Osteoblast (primary cell): ENCODE data around the gene EFHC2. TPM values are rescaled to one million over a fixed set of nuclear protein-coding genes. Genes with fewer than 3 reads are reported as not detected.
A peak's percentile ranks its signal among the peaks of the same experiment; 100 is the strongest.

Source experiments
- DNase-seq: peaks from one replicate; pipeline ENCODE4 v3.0.0; 2011; ENCODE audit warnings: low spot score, mixed read lengths; ENCODE audit not compliant: insufficient read length; ENCODE audit errors: missing footprints
- H2AFZ ChIP-seq: 2 replicates; pipeline ENCODE4 v1.6.0; 2011; ENCODE audit warnings: mild to moderate bottlenecking, low read length
- H3K27ac ChIP-seq: 2 replicates; pipeline ENCODE4 v1.5.1; 2011; ENCODE audit warnings: mild to moderate bottlenecking, low read depth, low read length, moderate library complexity
- H3K27me3 ChIP-seq: 2 replicates; pipeline ENCODE4 v1.6.0; 2012; ENCODE audit warnings: mild to moderate bottlenecking, control low read depth, inconsistent platforms, low read length, moderate library complexity; ENCODE audit not compliant: insufficient read depth
- H3K36me3 ChIP-seq: 2 replicates; pipeline ENCODE4 v1.5.1; 2011; ENCODE audit warnings: mild to moderate bottlenecking, low read length, control low read depth, moderate library complexity; ENCODE audit not compliant: insufficient read depth
- H3K4me1 ChIP-seq: 2 replicates; pipeline ENCODE4 v1.5.1; 2011; ENCODE audit warnings: mild to moderate bottlenecking, low read length, control low read depth, moderate library complexity; ENCODE audit not compliant: insufficient read depth
- H3K4me2 ChIP-seq: 2 replicates; pipeline ENCODE4 v1.6.0; 2011; ENCODE audit warnings: mild to moderate bottlenecking, low read length; ENCODE audit not compliant: insufficient read depth
- H3K4me3 ChIP-seq: fragments of 200-600 bp; sonication (generic); 3 replicates; pipeline ENCODE4 v1.5.1; 2012; ENCODE audit warnings: mild to moderate bottlenecking, low read length, inconsistent platforms; ENCODE audit not compliant: insufficient read depth
- H3K79me2 ChIP-seq: 2 replicates; pipeline ENCODE4 v1.6.0; 2012; ENCODE audit warnings: mild to moderate bottlenecking, low read length, control low read depth, inconsistent platforms; ENCODE audit not compliant: insufficient read depth
- H3K9me3 ChIP-seq: 2 replicates; pipeline ENCODE4 v1.5.1; 2011; ENCODE audit warnings: low read depth, low read length, control low read depth
- H4K20me1 ChIP-seq: 2 replicates; pipeline ENCODE4 v1.6.0; 2012; ENCODE audit warnings: mild to moderate bottlenecking, low read length, control low read depth; ENCODE audit not compliant: insufficient read depth
- CTCF ChIP-seq: IDR thresholded peaks from 2 replicates; pipeline ENCODE4 v1.5.1; 2011; ENCODE audit warnings: mild to moderate bottlenecking, low read depth, low read length, moderate library complexity; ENCODE audit errors: extremely low read depth
- total RNA-seq: library from RNA; depleted of rRNA; stranded (reverse); fragments of >200 nt; gene quantifications from 2 replicates; pipeline ENCODE4 v1.2.3, GENCODE V29; 2012

Gene EFHC2
- total RNA-seq, 1 donor: 3.6 TPM

GRCh38 chrX:44314259-44314734 lies 29.2 kb downstream of the EFHC2 start:
- peak overlapping the region; percentile 54 for H2AFZ ChIP-seq

GRCh38 chrX:44312421-44312820 lies 31.1 kb downstream of the EFHC2 start:
- Histone ChIP-seq H3K4me3 (no peak overlapping the region), H3K79me2 (no peaks in the 10 kb centered on the region), H3K4me1 (no peaks in the 10 kb centered on the region), H3K27ac (no peak overlapping the region), H3K9me3 (no peaks in the 10 kb centered on the region), H3K27me3 (no peaks in the 10 kb centered on the region), H3K4me2 (no peak overlapping the region), H4K20me1 (no peaks in the 10 kb centered on the region), H2AFZ (no peak overlapping the region), H3K36me3 (no peaks in the 10 kb centered on the region)
- DNase-seq: no peak
- TF ChIP-seq CTCF: no peak

More at GRCh38 chrX:44314259-44314734, 29.2 kb downstream of the EFHC2 start:
- Histone ChIP-seq H3K4me1 (no peaks in the 10 kb centered on the region), H4K20me1 (no peaks in the 10 kb centered on the region), H3K4me2 (no peak overlapping the region), H3K9me3 (no peaks in the 10 kb centered on the region), H3K36me3 (no peaks in the 10 kb centered on the region), H3K27me3 (no peaks in the 10 kb centered on the region), H3K79me2 (no peaks in the 10 kb centered on the region), H3K4me3 (no peak overlapping the region), H3K27ac (no peak overlapping the region)
- peak; percentile 71 for DNase-seq
- TF ChIP-seq CTCF: no peak

- H3K36me3 ChIP-seq: no peaks in the 10 kb centered on the region
- no peaks in the 10 kb centered on the region for H4K20me1 ChIP-seq
- TF ChIP-seq CTCF: no peak
- H2AFZ ChIP-seq: no peak overlapping the region
- no peaks in the 10 kb centered on the region for H3K9me3 ChIP-seq
- H3K4me3 ChIP-seq: no peak overlapping the region
- H3K4me1 ChIP-seq: no peaks in the 10 kb centered on the region
- DNase-seq: no peak
- H3K27ac ChIP-seq: no peak overlapping the region
- H3K4me2 ChIP-seq: no peak overlapping the region
- no peaks in the 10 kb centered on the region for H3K27me3 ChIP-seq
- H3K79me2 ChIP-seq: no peaks in the 10 kb centered on the region
Observed at GRCh38 chrX:44310227-44310626, 33.2 kb downstream of the EFHC2 start.

- Histone ChIP-seq H3K4me1 (no peaks in the 10 kb centered on the region), H3K4me2 (no peak overlapping the region), H3K79me2 (no peaks in the 10 kb centered on the region), H2AFZ (no peak overlapping the region), H3K27me3 (no peaks in the 10 kb centered on the region), H4K20me1 (no peaks in the 10 kb centered on the region), H3K9me3 (no peaks in the 10 kb centered on the region), H3K27ac (no peak overlapping the region), H3K4me3 (no peak overlapping the region), H3K36me3 (no peaks in the 10 kb centered on the region)
- no peak for TF ChIP-seq CTCF
- DNase-seq: no peak
Observed at GRCh38 chrX:44308869-44309268, 34.6 kb downstream of the EFHC2 start.
